Hepatocyte (in vitro differentiated cells): Measurements from ENCODE around the gene HTR3E. TPM values are rescaled to one million over a fixed set of nuclear protein-coding genes. Genes with fewer than 3 reads are reported as not detected.

Experiments
- DNase-seq: peaks from one replicate; pipeline ENCODE4 v3.0.0-alpha.2; 2016; ENCODE audit warnings: low spot score
- H2AFZ ChIP-seq: fragments of 200-600 bp; sonication (generic); 2 replicates; pipeline ENCODE4 v1.6.0; 2016; ENCODE audit warnings: antibody characterized with exemption, mild to moderate bottlenecking
- H3K27ac ChIP-seq: fragments of 200-600 bp; sonication (generic); 2 replicates; pipeline ENCODE4 v1.5.1; 2016; ENCODE audit warnings: mild to moderate bottlenecking
- H3K27me3 ChIP-seq: fragments of 200-600 bp; sonication (generic); 2 replicates; pipeline ENCODE4 v1.6.1; 2016
- H3K36me3 ChIP-seq: fragments of 200-600 bp; sonication (generic); replicated peaks from 2 replicates; pipeline ENCODE4 v1.5.1; 2016; ENCODE audit warnings: low read depth; ENCODE audit not compliant: insufficient read depth
- H3K4me1 ChIP-seq: fragments of 200-600 bp; sonication (generic); 2 replicates; pipeline ENCODE4 v1.5.1; 2016; ENCODE audit warnings: mild to moderate bottlenecking, moderate library complexity; ENCODE audit not compliant: insufficient read depth
- H3K4me2 ChIP-seq: fragments of 200-600 bp; sonication (generic); 2 replicates; pipeline ENCODE4 v1.6.0; 2016
- H3K4me3 ChIP-seq: fragments of 200-600 bp; sonication (generic); 2 replicates; pipeline ENCODE4 v1.5.1; 2016; ENCODE audit warnings: mild to moderate bottlenecking
- H3K79me2 ChIP-seq: fragments of 200-600 bp; sonication (generic); 2 replicates; pipeline ENCODE4 v1.6.0; 2017; ENCODE audit warnings: mild to moderate bottlenecking
- H3K9me2 ChIP-seq: fragments of 200-600 bp; sonication (generic); replicated peaks from 2 replicates; pipeline ENCODE4 v1.6.0; 2017; ENCODE audit warnings: mild to moderate bottlenecking; ENCODE audit not compliant: insufficient read depth
- H3K9me3 ChIP-seq: fragments of 200-600 bp; sonication (generic); 2 replicates; pipeline ENCODE4 v1.5.1; 2016; ENCODE audit warnings: low read depth, mild to moderate bottlenecking
- H4K20me1 ChIP-seq: fragments of 200-600 bp; sonication (generic); 2 replicates; pipeline ENCODE4 v1.6.0; 2016; ENCODE audit warnings: mild to moderate bottlenecking; ENCODE audit not compliant: insufficient read depth, poor library complexity, severe bottlenecking
- EZH2 ChIP-seq: fragments of 200-600 bp; sonication (generic); IDR thresholded peaks from 2 replicates; pipeline ENCODE4 v1.6.1; 2016; ENCODE audit warnings: antibody characterized with exemption, mild to moderate bottlenecking, borderline replicate concordance
- EZH2phosphoT487 ChIP-seq: fragments of 200-600 bp; sonication (generic); IDR thresholded peaks from one replicate; pipeline ENCODE4 v1.6.1; 2018; ENCODE audit warnings: antibody characterized with exemption, mild to moderate bottlenecking, low read depth, moderate library complexity; ENCODE audit not compliant: unreplicated experiment, severe bottlenecking
- WGBS: methylation state at CpG from one replicate; pipeline ENCODE4 v1.1.6; 2016; ENCODE audit warnings: low lambda C conversion rate; ENCODE audit errors: missing lambda C conversion rate; 5-methylcytosine and 5-hydroxymethylcytosine counted together
- polyA plus RNA-seq: library from polyadenylated mRNA; unstranded; fragments of >200 nt; fragmentation: Nextera tagmentation; extraction: Ambion mirVana; gene quantifications from 2 replicates; pipeline ENCODE4 v1.2.1, GENCODE V29; 2016
- total RNA-seq: library from RNA; depleted of rRNA; stranded (reverse); fragments of >200 nt; gene quantifications from 2 replicates; pipeline ENCODE4 v1.2.3, GENCODE V29; 2014
- TF ChIP-seq, protein P1 (sequence below): fragments of 200-600 bp; sonication (generic); IDR thresholded peaks from 2 replicates; pipeline ENCODE4 v1.5.1; 2016; ENCODE audit warnings: antibody characterized with exemption, mild to moderate bottlenecking; ENCODE audit not compliant: poor library complexity

The HTR3E gene
- total and polyA plus RNA-seq, 2 experiments from 2014 or later, result not detected

GRCh38 chr3:184143327-184143726 lies 46.5 kb downstream of the HTR3E start:
- no peaks in the 10 kb centered on the region for H3K9me2 ChIP-seq

GRCh38 chr3:184144505-184144904 lies 47.6 kb downstream of the HTR3E start:
- Histone ChIP-seq H3K36me3 (no peaks in the 10 kb centered on the region), H3K79me2 (peaks cover 15% of the 10 kb centered on the region), H3K4me2 (no peak overlapping the region), H3K27ac (peak overlapping the region; percentile 78), H3K9me2 (no peaks in the 10 kb centered on the region), H2AFZ (no peak overlapping the region), H3K4me1 (peaks cover 6% of the 10 kb centered on the region), H4K20me1 (no peaks in the 10 kb centered on the region), H3K4me3 (no peak overlapping the region), H3K9me3 (no peaks in the 10 kb centered on the region), H3K27me3 (no peaks in the 10 kb centered on the region)
- TF ChIP-seq, protein P1, sequence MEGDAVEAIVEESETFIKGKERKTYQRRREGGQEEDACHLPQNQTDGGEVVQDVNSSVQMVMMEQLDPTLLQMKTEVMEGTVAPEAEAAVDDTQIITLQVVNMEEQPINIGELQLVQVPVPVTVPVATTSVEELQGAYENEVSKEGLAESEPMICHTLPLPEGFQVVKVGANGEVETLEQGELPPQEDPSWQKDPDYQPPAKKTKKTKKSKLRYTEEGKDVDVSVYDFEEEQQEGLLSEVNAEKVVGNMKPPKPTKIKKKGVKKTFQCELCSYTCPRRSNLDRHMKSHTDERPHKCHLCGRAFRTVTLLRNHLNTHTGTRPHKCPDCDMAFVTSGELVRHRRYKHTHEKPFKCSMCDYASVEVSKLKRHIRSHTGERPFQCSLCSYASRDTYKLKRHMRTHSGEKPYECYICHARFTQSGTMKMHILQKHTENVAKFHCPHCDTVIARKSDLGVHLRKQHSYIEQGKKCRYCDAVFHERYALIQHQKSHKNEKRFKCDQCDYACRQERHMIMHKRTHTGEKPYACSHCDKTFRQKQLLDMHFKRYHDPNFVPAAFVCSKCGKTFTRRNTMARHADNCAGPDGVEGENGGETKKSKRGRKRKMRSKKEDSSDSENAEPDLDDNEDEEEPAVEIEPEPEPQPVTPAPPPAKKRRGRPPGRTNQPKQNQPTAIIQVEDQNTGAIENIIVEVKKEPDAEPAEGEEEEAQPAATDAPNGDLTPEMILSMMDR, result no peak
- TF ChIP-seq EZH2 (no peak), EZH2phosphoT487 (no peak)
- no peak for DNase-seq
- 82% methylated on average over 5 of the region's 5 CpGs for WGBS

More at GRCh38 chr3:184143327-184143726, 46.5 kb downstream of the HTR3E start:
- Histone ChIP-seq H3K79me2 (peaks cover 26% of the 10 kb centered on the region), H3K27ac (no peak overlapping the region), H3K9me3 (no peaks in the 10 kb centered on the region), H3K4me2 (no peak overlapping the region), H2AFZ (no peak overlapping the region), H3K27me3 (no peaks in the 10 kb centered on the region), H3K4me3 (no peak overlapping the region), H3K36me3 (no peaks in the 10 kb centered on the region), H4K20me1 (no peaks in the 10 kb centered on the region), H3K4me1 (peaks cover 6% of the 10 kb centered on the region)
- DNase-seq, result no peak
- TF ChIP-seq EZH2phosphoT487 (no peak), EZH2 (no peak)
- TF ChIP-seq, protein P1, result no peak
- 98% methylated on average over 3 of the region's 3 CpGs for WGBS

GRCh38 chr3:184145111-184145524 lies 48.3 kb downstream of the HTR3E start:
- no peak for TF ChIP-seq EZH2
- TF ChIP-seq, protein P1, result peak; percentile 56
- H3K4me3 ChIP-seq, result no peak overlapping the region
- peaks cover 9% of the 10 kb centered on the region for H3K79me2 ChIP-seq
- peak; percentile 81 for DNase-seq
- H3K9me3 ChIP-seq, result no peaks in the 10 kb centered on the region
- H3K9me2 ChIP-seq, result no peaks in the 10 kb centered on the region
- no peaks in the 10 kb centered on the region for H3K27me3 ChIP-seq
- no peak overlapping the region for H2AFZ ChIP-seq
- H4K20me1 ChIP-seq, result no peaks in the 10 kb centered on the region
- peaks cover 6% of the 10 kb centered on the region for H3K4me1 ChIP-seq
- peak overlapping the region; percentile 78 for H3K27ac ChIP-seq
- 56% methylated on average over 4 of the region's 4 CpGs for WGBS
- no peak overlapping the region for H3K4me2 ChIP-seq
- no peaks in the 10 kb centered on the region for H3K36me3 ChIP-seq

DNA sequence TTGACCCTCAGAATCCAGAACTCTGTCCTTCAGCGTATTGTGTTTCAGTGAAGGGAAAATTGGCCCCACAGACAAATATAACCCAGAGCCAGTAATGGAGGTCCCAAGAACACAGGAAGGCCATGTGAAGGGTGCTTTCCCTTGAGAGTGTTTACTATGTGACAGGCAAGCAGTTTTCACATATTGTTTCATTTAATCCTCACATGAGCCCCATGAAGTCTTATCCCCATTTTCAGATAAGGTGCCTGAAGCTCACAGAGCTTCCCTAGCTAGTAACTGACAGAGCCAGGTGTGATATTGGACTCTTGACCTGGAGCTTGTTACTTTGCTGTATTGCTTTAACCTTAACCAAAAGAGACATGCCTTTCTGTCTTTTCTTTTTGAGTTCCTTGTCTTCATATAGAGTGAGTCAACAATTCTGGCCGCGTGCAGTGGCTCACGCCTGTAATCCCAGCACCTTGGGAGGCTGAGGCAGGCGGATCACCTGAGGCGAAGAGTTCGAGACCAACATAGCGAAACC lies 48.9 kb downstream of the HTR3E start:
- Histone ChIP-seq H3K27me3 (no peaks in the 10 kb centered on the region), H3K9me3 (no peaks in the 10 kb centered on the region), H3K4me3 (no peak overlapping the region), H3K4me2 (no peak overlapping the region), H3K27ac (peak overlapping the region; percentile 78), H4K20me1 (no peaks in the 10 kb centered on the region), H2AFZ (no peak overlapping the region), H3K36me3 (no peaks in the 10 kb centered on the region), H3K4me1 (peaks cover 6% of the 10 kb centered on the region), H3K9me2 (no peaks in the 10 kb centered on the region), H3K79me2 (peaks cover 5% of the 10 kb centered on the region)
- no peak for TF ChIP-seq EZH2phosphoT487
- no peak for TF ChIP-seq EZH2
- TF ChIP-seq, protein P1, result no peak
- 70% methylated on average over 8 of the region's 8 CpGs for WGBS
- DNase-seq, result peak; percentile 37
